DMS153 (cell line): Measurements from ENCODE around the gene SPATA4.

Experiments used
- DNase-seq: peaks from one replicate; lab custom pipeline; 2025; lab: John Stamatoyannopoulos, UW

Gene SPATA4

DNA sequence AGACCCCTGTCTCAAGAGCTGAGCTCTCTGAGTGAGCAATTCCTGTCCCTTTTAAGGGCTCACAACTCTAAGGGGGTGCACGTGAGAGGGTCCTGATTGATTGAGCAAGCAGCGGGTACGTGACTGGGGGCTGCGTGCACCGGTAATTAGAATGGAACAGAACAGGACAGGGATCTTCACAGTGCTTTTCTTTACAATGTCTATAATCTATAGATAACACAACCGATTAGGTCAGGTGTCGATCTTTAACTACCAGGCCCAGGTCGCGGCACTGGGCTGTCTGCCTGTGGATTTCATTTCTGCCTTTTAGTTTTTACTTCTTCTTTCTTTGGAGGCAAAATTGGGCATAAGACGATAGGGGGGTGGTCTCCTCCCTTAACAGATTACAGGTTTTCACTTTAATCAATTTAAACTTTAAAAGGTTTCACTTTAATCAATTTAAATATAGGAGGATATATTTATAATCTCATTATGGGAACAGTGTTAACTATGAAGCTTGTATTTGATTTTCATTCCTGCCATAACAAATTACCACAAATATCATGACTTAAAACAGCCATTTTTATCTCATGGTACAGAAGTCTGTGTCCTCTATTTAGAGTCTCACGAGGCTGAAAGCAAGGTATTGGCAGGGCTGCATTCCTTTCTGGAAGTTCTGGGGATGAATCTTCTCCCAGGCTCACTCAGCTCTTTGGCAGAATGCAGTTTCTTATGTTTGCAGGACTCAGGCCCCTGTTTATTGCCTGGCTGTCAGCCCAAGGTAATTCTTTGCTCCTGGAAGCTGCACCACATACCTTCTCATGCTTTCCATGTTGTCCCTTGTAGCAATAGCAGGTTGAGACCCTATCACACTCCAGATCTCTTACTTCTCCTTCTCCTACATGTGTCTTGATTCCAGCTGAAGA lies 5.2 kb downstream of the SPATA4 start:
- no peak for DNase-seq

- no peak for DNase-seq
These were observed 6.7 kb downstream of the SPATA4 start for GRCh38 chr4:176188654-176189053.

GRCh38 chr4:176187624-176188023 lies 7.8 kb downstream of the SPATA4 start:
- no peak for DNase-seq

DNA sequence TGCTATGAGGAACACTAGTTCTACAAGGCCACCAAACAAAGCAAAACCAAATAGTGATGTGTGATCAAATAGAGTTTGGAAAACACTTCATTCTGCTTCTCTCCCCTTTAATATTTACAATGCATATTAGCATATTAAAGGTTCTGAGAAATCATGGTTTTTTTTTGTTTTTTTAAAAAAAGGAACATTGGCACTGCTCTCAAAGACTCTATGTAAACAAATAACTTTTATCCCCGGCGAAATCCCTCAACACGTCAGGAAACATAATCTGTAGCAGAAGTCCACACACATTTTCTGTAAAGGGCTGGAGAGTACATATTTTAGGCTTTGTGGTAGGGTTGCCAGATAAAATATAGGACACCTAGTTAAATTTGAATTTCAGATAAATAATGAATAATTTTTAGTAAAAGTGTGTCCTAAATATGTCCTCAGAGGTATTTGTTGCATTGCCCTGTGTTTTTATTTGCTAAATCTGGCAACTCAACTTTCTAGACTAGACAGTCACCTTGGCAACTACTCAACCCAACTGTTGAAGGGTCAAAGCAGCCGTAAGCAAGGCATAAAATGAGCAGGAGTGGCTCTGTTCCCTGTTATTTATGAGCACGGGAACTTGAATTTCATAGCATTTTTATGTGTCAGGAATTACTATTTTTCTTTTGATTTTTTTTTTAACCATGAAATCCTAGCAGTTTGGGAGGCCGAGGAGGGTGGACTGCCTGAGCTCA lies 8.6 kb downstream of the SPATA4 start:
- no peak for DNase-seq

DNA sequence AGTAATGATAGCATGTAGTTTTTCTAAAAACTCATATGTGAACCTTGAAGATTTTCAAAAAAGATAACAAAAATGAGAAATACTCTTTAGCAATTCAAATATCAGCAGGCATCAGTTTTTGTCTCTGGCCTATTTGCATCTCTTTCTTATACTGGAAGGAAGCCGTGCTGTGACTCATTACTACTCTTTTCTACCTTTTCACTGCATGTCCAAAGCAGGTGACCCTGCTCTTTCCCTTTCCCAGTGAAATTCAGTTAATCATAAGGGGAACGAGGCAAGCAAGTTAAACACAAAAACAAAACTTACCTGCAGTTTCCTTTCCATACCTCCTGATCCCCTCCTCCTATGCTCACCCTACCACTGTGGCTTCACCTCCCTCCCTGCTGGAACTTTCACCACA lies 9.3 kb downstream of the SPATA4 start:
- DNase-seq: no peak

GRCh38 chr4:176185051-176185450 lies 10.3 kb downstream of the SPATA4 start:
- no peak for DNase-seq

DNA sequence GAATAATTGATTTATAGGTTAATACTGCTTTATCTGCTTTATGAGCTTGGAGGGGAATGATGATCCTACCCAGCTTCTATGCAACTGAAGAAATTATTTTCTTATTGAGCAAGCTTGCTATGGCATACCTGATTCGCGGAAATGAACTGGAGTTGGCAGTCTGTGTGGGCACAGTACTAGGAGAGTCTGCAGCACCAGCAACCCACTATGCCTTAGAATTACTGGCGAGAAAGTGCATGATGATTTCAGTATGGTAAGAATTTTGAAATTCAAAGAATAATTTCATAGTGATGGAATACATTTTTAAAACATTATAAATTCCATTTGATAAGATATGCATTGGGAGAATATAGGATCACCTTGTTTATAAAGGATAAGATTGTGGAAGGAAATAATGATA lies 32.3 kb downstream of the SPATA4 start:
- DNase-seq: no peak

- DNase-seq: no peak
These were observed 38.7 kb downstream of the SPATA4 start for GRCh38 chr4:176156656-176157055.

DNA sequence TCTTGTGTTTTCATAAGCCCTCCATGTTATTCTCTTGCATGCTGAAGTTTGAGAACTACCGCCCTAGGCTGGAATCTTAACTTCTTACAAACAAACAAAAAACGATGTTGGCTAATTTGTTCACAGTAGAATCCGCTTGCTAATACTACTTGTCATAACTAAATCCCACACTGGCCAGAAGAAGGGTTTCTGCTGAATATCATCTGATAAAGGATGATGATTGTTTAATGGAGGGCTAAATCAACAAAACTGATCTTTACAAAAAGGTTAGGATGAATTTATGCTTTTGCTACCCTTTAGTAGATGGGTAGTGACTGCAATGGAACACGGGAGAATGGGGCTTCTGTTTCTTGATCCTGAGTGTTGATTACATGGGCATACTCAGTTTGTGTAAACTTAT lies 42.3 kb downstream of the SPATA4 start:
- no peak for DNase-seq

DNA sequence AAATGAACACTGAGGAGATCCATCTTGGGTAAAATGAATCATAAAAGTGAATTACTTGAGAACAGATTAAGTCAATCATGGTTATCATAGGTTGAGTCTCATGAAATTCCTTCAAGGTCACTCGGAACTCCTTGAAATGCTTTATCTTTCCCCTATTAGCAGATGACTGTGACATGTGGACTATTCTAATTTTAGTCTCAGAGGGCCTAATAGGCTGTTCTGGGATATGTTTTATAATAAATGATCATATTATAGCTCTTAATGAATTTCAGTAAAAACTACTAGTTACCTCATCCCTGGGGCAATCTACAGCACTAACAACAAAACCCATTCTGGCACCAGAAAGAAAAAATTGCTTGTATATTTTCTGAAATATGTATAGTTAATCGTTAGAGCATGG lies 44.7 kb downstream of the SPATA4 start:
- DNase-seq: no peak

DNA sequence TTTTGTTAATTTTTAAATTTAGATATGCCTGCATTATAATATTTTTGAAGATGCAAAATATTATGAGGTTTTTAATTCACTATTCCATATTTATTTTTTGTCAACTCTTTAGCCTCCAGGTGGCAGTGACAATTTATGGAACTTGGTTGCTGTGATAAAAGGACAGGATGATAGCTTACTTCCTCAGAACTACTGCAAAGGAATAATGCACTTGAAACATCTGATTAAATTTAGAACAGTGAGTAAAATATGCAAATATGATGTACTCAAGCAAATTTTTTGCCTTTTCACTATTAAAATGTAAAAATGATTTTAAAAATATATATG lies 45.1 kb downstream of the SPATA4 start:
- DNase-seq: peak; percentile 2

GRCh38 chr4:176149680-176150355 lies 45.6 kb downstream of the SPATA4 start:
- DNase-seq: no peak

- DNase-seq: no peak
These were observed 53.1 kb downstream of the SPATA4 start for GRCh38 chr4:176142253-176142652.

DNA sequence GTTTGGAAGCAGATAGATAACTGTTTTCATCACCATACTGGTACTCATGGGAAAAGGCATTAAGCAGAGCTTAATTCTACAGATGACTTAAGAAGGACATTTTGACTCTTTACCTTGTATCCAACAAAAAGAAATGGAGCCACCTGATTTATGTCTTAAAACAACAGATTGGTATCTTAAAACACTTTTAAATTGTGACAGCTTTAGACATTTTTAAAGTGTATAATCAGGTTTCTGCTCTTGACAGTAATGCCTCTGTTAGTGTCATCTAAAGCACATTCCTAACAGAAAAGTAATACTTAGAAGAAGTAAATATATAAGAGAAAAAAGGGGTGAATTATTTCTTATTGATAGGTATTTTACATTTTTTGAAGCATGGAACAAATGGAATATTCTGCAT lies 55.9 kb downstream of the SPATA4 start:
- no peak for DNase-seq

- DNase-seq: no peak
These were observed 57.8 kb downstream of the SPATA4 start for GRCh38 chr4:176137631-176138030.

GRCh38 chr4:176134670-176135069 lies 60.7 kb downstream of the SPATA4 start:
- no peak for DNase-seq
